CD4-positive, CD25-positive, alpha-beta regulatory T cell (primary cell): ENCODE results near the gene NACC2. TPM values are rescaled to one million over a fixed set of nuclear protein-coding genes. Genes with fewer than 3 reads are reported as not detected.

Source experiments
- ATAC-seq, 2 donors: fragments of 150-1000 bp; cut with Tn5 transposase; one replicate each; pipeline ENCODE4 v1.10.0; 2021; ENCODE audit warnings: low read depth in 2 of 2, moderate number of reproducible peaks in 2 of 2, moderate library complexity in 1 of 2
- DNase-seq, 3 donors: peaks; one replicate each; pipeline versions ENCODE4 v3.0.0 to v3.0.0-alpha.2; 2012 to 2022; ENCODE audit warnings: mixed read lengths in 1 of 3
- H3K27ac ChIP-seq: one replicate; pipeline ENCODE4 v1.7.0; 2013; ENCODE audit warnings: mild to moderate bottlenecking, low read length; ENCODE audit not compliant: insufficient read depth, poor library complexity, severe bottlenecking
- H3K27me3 ChIP-seq: one replicate; pipeline ENCODE4 v1.7.0; 2013; ENCODE audit warnings: low read length; ENCODE audit not compliant: control insufficient read depth, insufficient read depth
- H3K36me3 ChIP-seq: one replicate; pipeline ENCODE4 v1.7.0; 2013; ENCODE audit warnings: mild to moderate bottlenecking, low read length, moderate library complexity; ENCODE audit not compliant: control insufficient read depth, insufficient read depth
- H3K4me1 ChIP-seq: 2 replicates; pipeline ENCODE4 v1.7.0; 2013; ENCODE audit warnings: mild to moderate bottlenecking, low read length; ENCODE audit not compliant: insufficient read depth, control insufficient read depth, poor library complexity, severe bottlenecking
- H3K4me3 ChIP-seq: one replicate; pipeline ENCODE4 v1.7.0; 2013; ENCODE audit warnings: low read depth, mild to moderate bottlenecking, low read length, moderate library complexity
- H3K9me3 ChIP-seq, 2 experiments: 1 replicate in 1 of 2; 2 replicates in 1 of 2; pipeline ENCODE4 v1.7.0; 2013; ENCODE audit warnings: low read length in 2 of 2, mild to moderate bottlenecking in 1 of 2, moderate library complexity in 1 of 2; ENCODE audit not compliant: control insufficient read depth in 2 of 2
- H3K27ac Mint-ChIP-seq, 3 donors: one replicate each; pipeline ENCODE4 v1.8.0; 2020 to 2022; ENCODE audit warnings: mild to moderate bottlenecking in 3 of 3, mixed read lengths in 3 of 3, moderate library complexity in 2 of 3
- H3K27me3 Mint-ChIP-seq: one replicate; pipeline ENCODE4 v1.8.0; 2022; ENCODE audit warnings: mild to moderate bottlenecking, mixed read lengths
- H3K36me3 Mint-ChIP-seq: one replicate; pipeline ENCODE4 v1.8.0; 2020; ENCODE audit warnings: mixed read lengths
- H3K4me1 Mint-ChIP-seq, 4 donors: one replicate each; pipeline ENCODE4 v1.8.0; 2020 to 2022; ENCODE audit warnings: mixed read lengths in 4 of 4, mild to moderate bottlenecking in 1 of 4
- H3K4me3 Mint-ChIP-seq, 4 donors: one replicate each; pipeline ENCODE4 v1.8.0; 2020 to 2022; ENCODE audit warnings: mild to moderate bottlenecking in 4 of 4, mixed read lengths in 4 of 4, moderate library complexity in 3 of 4
- H3K9me3 Mint-ChIP-seq, 7 donors: one replicate each; pipeline ENCODE4 v1.8.0; 2020 to 2022; ENCODE audit warnings: mixed read lengths in 7 of 7, mild to moderate bottlenecking in 3 of 7, moderate library complexity in 2 of 7
- polyA plus RNA-seq, 4 donors: library from polyadenylated mRNA; unstranded; fragments of 300-500 nt; fragmentation: Illumina TruSeq; gene quantifications; one replicate each; pipeline ENCODE4 v1.2.3, GENCODE V29; 2021
- total RNA-seq: library from RNA; stranded (reverse); gene quantifications from one replicate; pipeline ENCODE4 v1.2.3, GENCODE V29; 2022

Gene NACC2
- total and polyA plus RNA-seq, 5 donors from 2014 or later, result 0.76 to 4.8 (median 1.0) TPM

DNA sequence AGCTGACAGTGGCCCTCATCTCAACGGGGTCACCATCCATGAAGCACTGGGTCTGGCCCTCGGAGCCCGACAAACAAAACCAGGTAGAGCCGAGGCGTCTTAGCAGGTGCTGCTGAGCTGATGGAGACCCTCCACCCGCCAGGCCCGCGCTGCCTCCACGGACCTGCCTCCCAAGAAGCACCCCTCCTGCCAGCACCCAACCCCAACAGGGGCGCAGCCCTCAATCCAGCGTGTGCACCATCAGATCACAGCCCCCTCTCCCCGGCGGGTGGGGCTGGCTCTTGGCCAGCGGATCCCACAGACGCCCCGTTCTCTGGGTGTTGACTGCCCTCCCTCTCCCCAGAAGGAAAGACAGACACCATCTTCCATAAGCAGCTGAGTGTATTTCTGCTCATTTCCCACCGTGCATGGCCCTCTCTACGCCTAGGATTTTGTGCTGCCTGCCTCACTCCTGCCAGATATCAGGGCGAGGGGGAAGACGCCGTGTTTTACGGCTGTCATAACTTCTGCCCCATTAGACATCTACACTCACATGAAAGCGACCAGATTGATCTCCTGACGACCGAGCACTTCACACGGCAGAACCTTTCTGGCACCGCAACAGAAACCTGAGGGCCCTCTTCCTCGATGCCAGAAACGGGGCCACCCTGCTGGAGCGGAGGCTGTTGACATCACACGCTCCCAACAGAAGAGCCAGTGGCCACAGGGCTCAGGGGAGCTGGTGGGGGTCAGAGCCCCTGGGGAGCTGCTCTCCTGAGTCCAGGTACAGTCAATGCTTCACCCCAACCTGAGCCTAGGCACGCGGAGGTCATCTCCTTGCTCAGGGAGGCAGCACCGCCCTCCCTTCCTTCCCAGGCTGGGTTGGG is 12.4 kb downstream of the NACC2 start:
- no peaks in the 10 kb centered on the region for H3K9me3 ChIP-seq
- Mint-ChIP-seq H3K27me3 (no peaks in the 10 kb centered on the region), H3K27ac (no peak overlapping the region), H3K36me3 (no peaks in the 10 kb centered on the region), H3K4me1 (peaks cover 0 to 12% (median 6%) of the 10 kb centered on the region in 4 donors), H3K9me3 (no peaks in the 10 kb centered on the region), H3K4me3 (no peak overlapping the region)
- no peaks in the 10 kb centered on the region for H3K4me1 ChIP-seq
- ATAC-seq (no peak), DNase-seq (no peak)
- H3K27ac ChIP-seq, result no peak overlapping the region
- no peak overlapping the region for H3K4me3 ChIP-seq
- H3K27me3 ChIP-seq, result no peaks in the 10 kb centered on the region
- no peaks in the 10 kb centered on the region for H3K36me3 ChIP-seq

DNA sequence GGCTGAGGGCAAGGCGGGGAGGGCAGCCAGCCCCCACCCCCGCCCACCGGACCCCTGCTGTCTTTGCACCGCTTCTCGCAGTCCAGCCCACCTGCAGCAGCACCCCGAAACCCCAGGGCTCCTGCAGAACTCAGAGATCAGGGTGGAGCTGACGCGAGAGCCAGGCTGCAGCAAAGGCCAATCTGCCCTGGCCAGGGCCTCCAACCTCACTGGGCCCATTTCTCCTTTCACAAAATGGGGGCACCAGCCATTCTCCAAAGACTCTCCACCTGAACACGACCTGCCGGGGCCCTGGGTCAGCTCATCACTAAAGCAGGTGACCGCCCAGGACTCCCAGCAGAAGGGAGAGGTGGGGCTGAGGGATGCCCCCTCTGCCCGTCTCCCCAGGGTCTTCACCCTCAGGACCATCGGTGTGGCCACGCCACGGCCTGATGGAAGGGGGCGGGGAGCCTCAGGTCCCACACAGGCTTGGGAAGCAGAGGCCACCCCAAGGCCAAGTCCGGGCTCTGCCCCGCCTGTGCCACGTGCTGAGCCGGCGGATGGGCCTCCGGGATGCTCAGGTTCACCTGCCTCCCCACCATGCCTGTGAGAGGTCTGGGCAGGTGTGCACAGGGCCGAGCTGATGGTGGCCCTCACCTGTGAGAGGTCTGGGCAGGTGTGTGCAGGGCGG is 13.1 kb downstream of the NACC2 start:
- H3K27ac Mint-ChIP-seq, result no peak overlapping the region
- H3K27me3 Mint-ChIP-seq, result no peaks in the 10 kb centered on the region
- Histone ChIP-seq H3K27ac (no peak overlapping the region), H3K36me3 (no peaks in the 10 kb centered on the region), H3K4me3 (no peak overlapping the region), H3K4me1 (no peaks in the 10 kb centered on the region), H3K9me3 (no peaks in the 10 kb centered on the region), H3K27me3 (no peaks in the 10 kb centered on the region)
- H3K4me3 Mint-ChIP-seq, result no peak overlapping the region
- DNase-seq, result no peak
- ATAC-seq, result no peak
- H3K36me3 Mint-ChIP-seq, result no peaks in the 10 kb centered on the region
- H3K9me3 Mint-ChIP-seq, result no peaks in the 10 kb centered on the region
- peaks cover 0 to 15% (median 6%) of the 10 kb centered on the region in 4 donors for H3K4me1 Mint-ChIP-seq

DNA sequence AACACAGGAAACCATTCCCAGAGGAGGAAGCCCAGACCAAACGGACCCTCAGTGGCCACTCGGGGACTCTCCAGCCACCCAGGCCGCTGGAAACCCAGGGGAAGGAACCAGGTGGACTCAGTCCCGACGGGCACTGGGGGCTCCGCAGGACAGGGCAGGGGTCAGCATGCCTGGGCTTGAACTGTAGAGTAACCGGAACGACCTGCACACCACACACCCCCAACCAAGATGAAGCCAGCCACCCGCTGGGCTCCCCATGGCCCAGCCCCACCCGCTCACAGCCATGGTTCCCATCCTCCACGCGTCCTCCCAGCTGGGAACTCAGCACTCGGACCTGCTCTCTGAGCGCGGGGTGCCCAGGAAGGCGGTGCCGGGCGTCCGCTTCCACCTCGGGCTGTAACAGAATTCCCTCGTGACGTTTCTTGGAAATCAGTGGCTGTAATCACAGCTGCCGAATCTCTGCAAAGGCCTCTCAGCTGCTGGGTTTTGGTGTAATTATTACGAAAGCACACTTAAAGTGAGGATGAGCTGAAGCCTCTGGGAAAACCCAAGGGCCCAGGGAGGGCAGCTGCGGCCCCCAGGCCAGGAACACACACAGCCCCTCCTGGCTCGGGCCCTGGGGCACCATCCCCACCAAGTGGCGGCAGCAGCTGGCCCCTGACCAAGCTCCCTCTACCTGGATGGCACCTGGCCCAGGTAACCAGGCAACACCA is 13.8 kb downstream of the NACC2 start:
- H3K27me3 Mint-ChIP-seq, result peaks cover 3% of the 10 kb centered on the region
- no peak for DNase-seq
- H3K36me3 Mint-ChIP-seq, result peaks cover 1% of the 10 kb centered on the region
- Histone ChIP-seq H3K27me3 (no peaks in the 10 kb centered on the region), H3K36me3 (no peaks in the 10 kb centered on the region), H3K4me1 (no peaks in the 10 kb centered on the region), H3K4me3 (no peak overlapping the region), H3K27ac (no peak overlapping the region), H3K9me3 (no peaks in the 10 kb centered on the region)
- H3K4me1 Mint-ChIP-seq, result peaks cover 0 to 19% (median 8%) of the 10 kb centered on the region in 4 donors
- H3K4me3 Mint-ChIP-seq, result no peak overlapping the region
- H3K27ac Mint-ChIP-seq, result no peak overlapping the region
- ATAC-seq, result no peak
- H3K9me3 Mint-ChIP-seq, result no peaks in the 10 kb centered on the region

DNA sequence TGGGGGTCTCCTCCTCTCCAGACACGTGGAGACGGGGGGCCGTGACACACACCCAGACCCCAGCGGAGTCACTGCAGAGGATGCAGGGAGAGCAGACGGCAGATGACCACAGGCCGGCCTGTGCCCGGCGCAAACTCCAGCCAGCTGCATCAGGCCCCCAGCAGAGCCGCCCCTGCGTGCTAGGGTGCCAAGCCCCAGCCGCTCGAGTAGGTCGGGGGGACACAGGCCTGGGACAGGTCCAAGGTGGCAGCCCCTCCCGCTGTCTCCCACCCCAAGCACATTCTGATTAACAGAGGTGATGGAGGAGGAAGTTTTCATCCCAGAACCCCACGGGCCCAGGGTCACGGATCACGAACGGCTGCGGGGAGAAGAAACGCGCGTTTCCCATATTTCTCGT is 14.4 kb downstream of the NACC2 start:
- Mint-ChIP-seq H3K9me3 (no peaks in the 10 kb centered on the region), H3K27me3 (peaks cover 7% of the 10 kb centered on the region), H3K4me3 (no peak overlapping the region), H3K27ac (no peak overlapping the region), H3K36me3 (peaks cover 7% of the 10 kb centered on the region), H3K4me1 (peaks cover 0 to 24% (median 12%) of the 10 kb centered on the region in 4 donors)
- DNase-seq, result no peak
- Histone ChIP-seq H3K27me3 (no peaks in the 10 kb centered on the region), H3K36me3 (no peaks in the 10 kb centered on the region), H3K4me3 (no peak overlapping the region), H3K27ac (no peak overlapping the region), H3K4me1 (no peaks in the 10 kb centered on the region), H3K9me3 (no peaks in the 10 kb centered on the region)
- ATAC-seq, result no peak

DNA sequence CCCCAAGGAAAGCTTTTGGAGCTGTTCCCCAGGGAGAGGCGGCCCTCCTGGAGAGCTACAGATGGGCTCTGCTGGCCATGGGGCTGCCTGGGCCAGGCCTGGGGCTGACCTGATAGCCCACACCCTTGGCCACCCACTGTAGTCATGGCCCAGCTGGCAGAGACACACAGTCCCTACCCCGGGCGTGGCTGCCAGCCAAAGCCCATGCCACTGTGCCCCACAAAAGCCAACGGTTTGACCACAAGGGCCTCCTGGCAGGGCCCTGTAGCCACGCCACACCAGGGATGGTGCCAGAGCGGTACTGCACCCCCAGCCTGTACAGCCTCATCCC is 15.2 kb downstream of the NACC2 start:
- DNase-seq (no peak), ATAC-seq (no peak)
- Histone ChIP-seq H3K4me1 (no peaks in the 10 kb centered on the region), H3K27me3 (no peaks in the 10 kb centered on the region), H3K27ac (no peak overlapping the region), H3K36me3 (no peaks in the 10 kb centered on the region), H3K4me3 (no peak overlapping the region), H3K9me3 (no peaks in the 10 kb centered on the region)
- H3K27me3 Mint-ChIP-seq, result peaks cover 7% of the 10 kb centered on the region
- no peaks in the 10 kb centered on the region for H3K9me3 Mint-ChIP-seq
- H3K27ac Mint-ChIP-seq, result peak overlapping the region in 1 of 3 donors; percentile 31
- H3K4me1 Mint-ChIP-seq, result peaks cover 0 to 25% (median 13%) of the 10 kb centered on the region in 4 donors
- H3K4me3 Mint-ChIP-seq, result no peak overlapping the region
- H3K36me3 Mint-ChIP-seq, result peaks cover 7% of the 10 kb centered on the region

DNA sequence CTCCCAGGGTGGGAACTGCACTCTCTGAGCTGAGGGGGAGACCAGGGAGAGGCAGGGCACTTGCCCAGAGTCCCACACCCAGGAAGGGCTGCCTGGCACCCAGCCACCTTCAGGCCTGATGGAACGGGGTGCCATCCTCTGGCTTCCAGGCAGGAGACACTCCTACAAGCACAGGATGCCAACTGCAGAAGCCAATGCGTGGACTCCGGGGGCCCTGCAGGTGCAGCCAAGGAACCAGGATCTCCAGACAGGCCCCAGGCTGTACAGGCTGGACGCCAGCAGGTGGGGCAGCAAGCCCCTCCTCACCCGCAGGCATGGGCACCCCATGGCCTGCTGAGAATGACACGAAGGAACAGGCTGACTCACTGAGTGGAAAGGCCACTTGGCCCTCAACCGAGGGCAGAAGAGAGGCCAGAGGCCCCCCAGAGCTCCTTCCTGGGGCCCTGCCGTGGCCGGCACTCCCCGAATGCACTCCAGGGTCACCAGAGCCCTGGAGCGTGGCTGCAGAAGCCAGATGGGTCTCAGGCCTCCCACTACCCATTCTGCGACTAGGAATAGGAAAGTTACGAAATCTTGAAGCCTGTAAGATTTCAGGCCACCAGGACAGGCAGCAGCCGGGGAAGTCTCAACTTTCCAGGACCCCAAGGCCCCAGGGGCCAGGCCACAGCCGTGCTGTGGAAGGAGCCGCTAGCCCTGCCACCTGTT is 15.7 kb downstream of the NACC2 start:
- no peak overlapping the region for H3K4me3 ChIP-seq
- Mint-ChIP-seq H3K36me3 (peaks cover 7% of the 10 kb centered on the region), H3K4me1 (peaks cover 0 to 20% (median 10%) of the 10 kb centered on the region in 4 donors), H3K4me3 (no peak overlapping the region), H3K27ac (no peak overlapping the region), H3K9me3 (no peaks in the 10 kb centered on the region), H3K27me3 (peaks cover 7% of the 10 kb centered on the region)
- no peak for ATAC-seq
- H3K27me3 ChIP-seq, result no peaks in the 10 kb centered on the region
- H3K27ac ChIP-seq, result no peak overlapping the region
- no peaks in the 10 kb centered on the region for H3K9me3 ChIP-seq
- no peaks in the 10 kb centered on the region for H3K4me1 ChIP-seq
- no peak for DNase-seq
- no peaks in the 10 kb centered on the region for H3K36me3 ChIP-seq

DNA sequence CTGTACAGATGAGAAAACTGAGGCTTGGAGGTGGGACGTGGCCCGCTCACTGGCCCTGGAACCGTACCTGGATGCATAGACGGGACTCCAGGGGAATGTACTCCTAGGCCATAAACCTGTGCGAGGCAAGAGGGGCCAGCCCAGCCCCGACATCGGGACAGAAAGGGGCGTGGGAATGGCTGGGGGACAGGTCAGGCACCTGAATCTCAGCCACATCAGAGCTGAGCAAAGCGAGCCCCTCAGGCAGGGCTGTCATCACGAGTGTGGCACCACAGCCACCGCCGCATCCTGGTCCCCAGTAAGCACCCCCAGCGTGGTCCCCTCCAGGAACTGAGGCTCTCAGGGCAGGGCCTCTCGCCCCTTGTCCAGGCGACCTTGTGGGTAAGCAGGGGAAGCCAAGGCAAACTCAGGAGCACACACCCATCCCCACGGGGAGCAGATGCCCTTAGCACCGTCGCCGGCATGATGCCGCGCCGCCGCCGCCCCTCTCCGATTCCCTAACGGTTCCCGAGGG is 16.5 kb downstream of the NACC2 start:
- peaks cover 0 to 17% (median 9%) of the 10 kb centered on the region in 4 donors for H3K4me1 Mint-ChIP-seq
- peaks cover 7% of the 10 kb centered on the region for H3K27me3 Mint-ChIP-seq
- H3K4me3 Mint-ChIP-seq, result no peak overlapping the region
- Histone ChIP-seq H3K9me3 (no peaks in the 10 kb centered on the region), H3K4me1 (no peaks in the 10 kb centered on the region), H3K27ac (no peak overlapping the region), H3K4me3 (no peak overlapping the region), H3K27me3 (no peaks in the 10 kb centered on the region), H3K36me3 (no peaks in the 10 kb centered on the region)
- DNase-seq, result no peak
- H3K9me3 Mint-ChIP-seq, result no peaks in the 10 kb centered on the region
- peaks cover 7% of the 10 kb centered on the region for H3K36me3 Mint-ChIP-seq
- H3K27ac Mint-ChIP-seq, result no peak overlapping the region
- ATAC-seq, result no peak
